Umbilical cord (tissue), 2 donors: Measurements from ENCODE around the gene MAPK1. TPM values are rescaled to one million over a fixed set of nuclear protein-coding genes. Genes with fewer than 3 reads are reported as not detected.
"Not testable (repeated sequence)": the region's sequence is repeated elsewhere in the genome, so short reads cannot be mapped to it uniquely, and the experiment has no call there.

Experiments used
- DNase-seq: peaks from one replicate; pipeline ENCODE4 v3.0.0-alpha.2; 2015; ENCODE audit warnings: low spot score
- total RNA-seq: library from RNA; depleted of rRNA; stranded (reverse); fragments of >200 nt; gene quantifications from one replicate; pipeline ENCODE4 v1.2.3, GENCODE V29; 2014; ENCODE audit warnings: low replicate concordance; ENCODE audit not compliant: insufficient read depth

Gene MAPK1
- total RNA-seq, 1 donor from 2014 or later = 47.9 TPM

- no peak for DNase-seq
Measured at GRCh38 chr22:21727768-21728167, 139.7 kb downstream of the MAPK1 start.

- DNase-seq = no peak
Measured at GRCh38 chr22:21727159-21727558, 140.3 kb downstream of the MAPK1 start.

GRCh38 chr22:21726650-21727049, 140.8 kb downstream of the MAPK1 start:
- DNase-seq = no peak

- DNase-seq = no peak
Measured at GRCh38 chr22:21725956-21726649, 141.3 kb downstream of the MAPK1 start.

GRCh38 chr22:21724496-21724895, 142.9 kb downstream of the MAPK1 start:
- not testable (repeated sequence) for DNase-seq

GRCh38 chr22:21721195-21721852, 146.1 kb downstream of the MAPK1 start:
- not testable (repeated sequence) for DNase-seq

GRCh38 chr22:21720191-21720859, 147.1 kb downstream of the MAPK1 start:
- DNase-seq = not testable (repeated sequence)

- no peak for DNase-seq
Measured at GRCh38 chr22:21719024-21719423, 148.4 kb downstream of the MAPK1 start.

- DNase-seq = no peak
Measured at GRCh38 chr22:21718499-21718898, 148.9 kb downstream of the MAPK1 start.

GRCh38 chr22:21716395-21717122, 150.9 kb downstream of the MAPK1 start:
- not testable (repeated sequence) for DNase-seq

- DNase-seq = peak; percentile 50
Measured at GRCh38 chr22:21714786-21715185, 152.7 kb downstream of the MAPK1 start.

GRCh38 chr22:21714059-21714770, 153.2 kb downstream of the MAPK1 start:
- DNase-seq = no peak

GRCh38 chr22:21713428-21714058, 153.9 kb downstream of the MAPK1 start:
- DNase-seq = no peak

GRCh38 chr22:21712751-21713427, 154.6 kb downstream of the MAPK1 start:
- peak; percentile 88 for DNase-seq

- no peak for DNase-seq
Measured at GRCh38 chr22:21711851-21712250, 155.6 kb downstream of the MAPK1 start.

- no peak for DNase-seq
Measured at GRCh38 chr22:21710156-21710555, 157.3 kb downstream of the MAPK1 start.

GRCh38 chr22:21709688-21710087, 157.8 kb downstream of the MAPK1 start:
- DNase-seq = no peak

- DNase-seq = no peak
Measured at GRCh38 chr22:21708960-21709359, 158.5 kb downstream of the MAPK1 start.

- DNase-seq = no peak
Measured at GRCh38 chr22:21707677-21708076, 159.8 kb downstream of the MAPK1 start.
